ENCODE data around the gene ALAS1. TPM values are rescaled to one million over a fixed set of nuclear protein-coding genes. Genes with fewer than 3 reads are reported as not detected.

The ALAS1 gene
- total and polyA plus RNA-seq, 9 of the 15 experiments (the other 6 are each of a cell fraction or from before 2014, with no cell fraction given) = 21.4 to 49.5 (median 34.4) TPM

DNA sequence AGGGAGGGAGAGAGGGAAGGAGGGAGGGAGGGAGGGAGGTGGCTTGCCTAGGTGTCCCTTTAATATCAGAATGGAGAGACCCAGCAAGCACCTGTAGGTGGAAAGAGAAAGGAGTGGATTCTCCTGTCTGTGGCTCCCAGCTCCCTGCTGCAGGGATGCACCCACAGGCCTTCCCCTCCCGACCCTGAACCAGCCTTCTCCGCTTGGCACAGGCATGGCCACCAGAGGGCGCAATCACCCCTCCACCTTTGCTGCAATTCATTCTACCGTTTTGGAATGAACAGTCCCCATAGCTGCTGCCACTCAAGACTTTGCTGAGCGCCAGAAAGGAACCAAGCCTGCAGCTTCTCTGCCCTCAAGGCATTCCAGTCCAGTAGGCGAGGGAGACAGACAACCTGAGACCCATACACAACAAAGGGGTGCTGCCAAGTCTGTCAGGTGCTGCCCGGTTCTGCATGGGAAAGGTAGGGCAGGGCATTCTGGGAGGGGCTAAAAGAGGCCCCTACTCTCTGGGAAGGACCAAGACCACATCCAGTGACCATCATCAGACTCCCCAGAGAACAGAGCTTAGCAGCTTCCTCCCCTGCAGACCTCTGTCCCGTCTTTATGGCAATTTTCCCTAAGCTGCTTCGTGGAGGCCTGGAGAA is 22.5 kb downstream of the ALAS1 start (continued):
- TF ChIP-seq ZNF644 (tag; IDR thresholded peaks at IDR 0.05; ENCODE audit: low read depth) (no peak), YY1 (IDR thresholded peaks at IDR 0.05; ENCODE audit: borderline replicate concordance in 1 of 3, control insufficient read depth in 1 of 3, extremely low read depth in 1 of 3, insufficient read depth in 3 of 3, insufficient read length in 1 of 3, insufficient replicate concordance in 2 of 3, low read depth in 1 of 3, low read length in 2 of 3) (peak in 1 of 3 experiments; percentile 23), LEF1 (IDR thresholded peaks at IDR 0.05) (no peak), ZFP30 (CRISPR knock-in tag; IDR thresholded peaks at IDR 0.05; ENCODE audit: borderline replicate concordance) (no peak), HDAC6 (IDR thresholded peaks at IDR 0.05; ENCODE audit: low read depth, low read length) (no peak), MEIS2 (IDR thresholded peaks at IDR 0.05; ENCODE audit: partially characterized antibody) (peak; percentile 3), DEAF1 (CRISPR knock-in tag; IDR thresholded peaks at IDR 0.05) (0 out of 2 replicates have a peak, but pooled peaks have one; percentile 16), SNIP1 (IDR thresholded peaks at IDR 0.05; ENCODE audit: low read depth) (no peak), NFYB (IDR thresholded peaks at IDR 0.05; ENCODE audit: extremely low read depth, insufficient read length) (no peak), STAG1 (CRISPR knock-in tag; IDR thresholded peaks at IDR 0.05; ENCODE audit: borderline replicate concordance) (peak; percentile 46; the same call in 1 of the 2 replicates), ZNF24 (IDR thresholded peaks at IDR 0.05) (no peak), GATAD2A (IDR thresholded peaks at IDR 0.05) (no peak), BRD4 (IDR thresholded peaks at IDR 0.05) (no peak), HMGN3 (IDR thresholded peaks at IDR 0.05; ENCODE audit: borderline replicate concordance, extremely low read depth, insufficient read length, low read depth, low read length) (no peak), PML (IDR thresholded peaks at IDR 0.05; ENCODE audit: low read length) (no peak), EWSR1 (IDR thresholded peaks at IDR 0.05; ENCODE audit: borderline replicate concordance, low read depth, partially characterized antibody) (no peak), NFXL1 (CRISPR knock-in tag; IDR thresholded peaks at IDR 0.05) (no peak), PHB2 (IDR thresholded peaks at IDR 0.05; ENCODE audit: low read depth) (no peak), SMC3 (conservative IDR thresholded peaks at IDR 0.05; ENCODE audit: insufficient read depth, low read depth, low read length) (peak; percentile 86), POU5F1 (IDR thresholded peaks at IDR 0.05; ENCODE audit: borderline replicate concordance, low read depth, low read length, partially characterized antibody) (no peak), DIDO1 (tag; IDR thresholded peaks at IDR 0.05; ENCODE audit: low read depth) (no peak), CHD2 (IDR thresholded peaks at IDR 0.05; ENCODE audit: low read depth, low read length) (no peak)
- TF ChIP-seq, protein P1, sequence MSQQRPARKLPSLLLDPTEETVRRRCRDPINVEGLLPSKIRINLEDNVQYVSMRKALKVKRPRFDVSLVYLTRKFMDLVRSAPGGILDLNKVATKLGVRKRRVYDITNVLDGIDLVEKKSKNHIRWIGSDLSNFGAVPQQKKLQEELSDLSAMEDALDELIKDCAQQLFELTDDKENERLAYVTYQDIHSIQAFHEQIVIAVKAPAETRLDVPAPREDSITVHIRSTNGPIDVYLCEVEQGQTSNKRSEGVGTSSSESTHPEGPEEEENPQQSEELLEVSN (IDR thresholded peaks at IDR 0.05; ENCODE audit: borderline replicate concordance in 1 of 2, extremely low read depth in 1 of 2, insufficient read depth in 1 of 2, insufficient read length in 1 of 2, low read depth in 1 of 2, low read length in 1 of 2, poor library complexity in 1 of 2, severe bottlenecking in 1 of 2) = no peak
- TF ChIP-seq, protein P2, sequence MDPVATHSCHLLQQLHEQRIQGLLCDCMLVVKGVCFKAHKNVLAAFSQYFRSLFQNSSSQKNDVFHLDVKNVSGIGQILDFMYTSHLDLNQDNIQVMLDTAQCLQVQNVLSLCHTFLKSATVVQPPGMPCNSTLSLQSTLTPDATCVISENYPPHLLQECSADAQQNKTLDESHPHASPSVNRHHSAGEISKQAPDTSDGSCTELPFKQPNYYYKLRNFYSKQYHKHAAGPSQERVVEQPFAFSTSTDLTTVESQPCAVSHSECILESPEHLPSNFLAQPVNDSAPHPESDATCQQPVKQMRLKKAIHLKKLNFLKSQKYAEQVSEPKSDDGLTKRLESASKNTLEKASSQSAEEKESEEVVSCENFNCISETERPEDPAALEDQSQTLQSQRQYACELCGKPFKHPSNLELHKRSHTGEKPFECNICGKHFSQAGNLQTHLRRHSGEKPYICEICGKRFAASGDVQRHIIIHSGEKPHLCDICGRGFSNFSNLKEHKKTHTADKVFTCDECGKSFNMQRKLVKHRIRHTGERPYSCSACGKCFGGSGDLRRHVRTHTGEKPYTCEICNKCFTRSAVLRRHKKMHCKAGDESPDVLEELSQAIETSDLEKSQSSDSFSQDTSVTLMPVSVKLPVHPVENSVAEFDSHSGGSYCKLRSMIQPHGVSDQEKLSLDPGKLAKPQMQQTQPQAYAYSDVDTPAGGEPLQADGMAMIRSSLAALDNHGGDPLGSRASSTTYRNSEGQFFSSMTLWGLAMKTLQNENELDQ (CRISPR knock-in tag; IDR thresholded peaks at IDR 0.05; ENCODE audit: borderline replicate concordance) = no peak

All from K562 (cell line).